ENCODE measurements around the gene KRTAP4-11. TPM values are rescaled to one million over a fixed set of nuclear protein-coding genes. Genes with fewer than 3 reads are reported as not detected.

The KRTAP4-11 gene
- total and polyA plus RNA-seq, 2 of the 8 experiments (the other 6 are each of a cell fraction or from before 2014, with no cell fraction given) = not detected

GRCh38 chr17:41141361-41141760 is 23.2 kb upstream of the KRTAP4-11 start:
- ChIA-PET CTCF (ENCODE audit: partially characterized antibody) (interaction anchor here (1.0 kb wide), 1 partner anchor 8 kb away, joined by 3 read pairs; the partner anchor contains the start of gene KRTAP4-5), POLR2A (ENCODE audit: partially characterized antibody) (interaction anchor here (0.6 kb wide), 1 partner anchor 102 kb away, joined by 4 read pairs; no protein-coding TSS in a partner anchor)
- H3K4me1 ChIP-seq (replicated peaks in 1 of 4; ENCODE audit: control insufficient read depth in 3 of 4, insufficient read depth in 4 of 4, low read length in 3 of 4) = no peaks in the 10 kb centered on the region
- H3K4me2 ChIP-seq (ENCODE audit: insufficient read depth in 1 of 2, low read depth in 2 of 2, low read length in 2 of 2) = no peak overlapping the region
- no peak overlapping the region for H3K56ac ChIP-seq (replicated peaks; ENCODE audit: insufficient read length, low read depth, low read length)
- H2BK15ac ChIP-seq (ENCODE audit: low read length) = no peak overlapping the region
- no peak overlapping the region for H3K4me3 ChIP-seq (ENCODE audit: extremely low read depth in 1 of 4, insufficient read depth in 2 of 4, low read depth in 3 of 4, low read length in 4 of 4)
- H4K91ac ChIP-seq (replicated peaks; ENCODE audit: insufficient read length, low read length) = no peak overlapping the region
- no peaks in the 10 kb centered on the region for H4K20me1 ChIP-seq (replicated peaks in 1 of 2; ENCODE audit: control insufficient read depth in 1 of 2, insufficient read depth in 2 of 2, low read length in 2 of 2)
- H3K9ac ChIP-seq (replicated peaks in 1 of 4; ENCODE audit: extremely low read depth in 1 of 4, low read depth in 3 of 4, low read length in 3 of 4) = no peak overlapping the region
- H3K23me2 ChIP-seq (ENCODE audit: low read depth, low read length) = no peaks in the 10 kb centered on the region
- no peak overlapping the region for H2BK12ac ChIP-seq (ENCODE audit: low read depth, low read length)
- no peaks in the 10 kb centered on the region for H3K27me3 ChIP-seq (replicated peaks in 1 of 4; ENCODE audit: control insufficient read depth in 3 of 4, extremely low read depth in 1 of 4, insufficient read depth in 3 of 4, low read length in 3 of 4)
- H4K5ac ChIP-seq (ENCODE audit: insufficient read length, low read depth, low read length) = no peak overlapping the region
- FAIRE-seq (no peak), DNase-seq (ENCODE audit: low read depth in 1 of 2, low spot score in 2 of 2) (no peak)
- no peak overlapping the region for H2BK5ac ChIP-seq (ENCODE audit: low read depth, low read length)
- H3K4ac ChIP-seq (replicated peaks; ENCODE audit: insufficient read length, low read depth, low read length) = no peak overlapping the region
- no peaks in the 10 kb centered on the region for H3K36me3 ChIP-seq (ENCODE audit: control insufficient read depth in 2 of 4, insufficient read depth in 4 of 4, low read length in 3 of 4)
- no peak overlapping the region for H2AFZ ChIP-seq (ENCODE audit: low read length)
- no peak overlapping the region for H4K8ac ChIP-seq (ENCODE audit: extremely low read depth, insufficient read depth, low read length)
- H2BK20ac ChIP-seq (ENCODE audit: low read length) = no peak overlapping the region
- H3K79me1 ChIP-seq (ENCODE audit: low read depth, low read length) = no peaks in the 10 kb centered on the region
- H2BK120ac ChIP-seq (replicated peaks; ENCODE audit: low read depth, low read length) = no peak overlapping the region
- no peak overlapping the region for H3K23ac ChIP-seq (ENCODE audit: insufficient read length)
- no peak overlapping the region for H2AK5ac ChIP-seq (ENCODE audit: low read depth, low read length)
- no peak overlapping the region for H3K27ac ChIP-seq (ENCODE audit: low read depth, low read length)
- peaks cover 12% of the 10 kb centered on the region in 2 experiments; a peak in 3 of 4 replicates for H3K9me3 ChIP-seq (ENCODE audit: insufficient read depth in 2 of 2, low read depth in 1 of 2, low read length in 1 of 2)
- no peaks in the 10 kb centered on the region for H3K79me2 ChIP-seq (ENCODE audit: control insufficient read depth in 1 of 2, insufficient read depth in 2 of 2, low read length in 2 of 2)
- H3K14ac ChIP-seq (ENCODE audit: insufficient read length) = no peak overlapping the region
- no peak overlapping the region for H3K18ac ChIP-seq (ENCODE audit: extremely low read depth, low read length)
- TF ChIP-seq KDM5A (IDR thresholded peaks at IDR 0.05; ENCODE audit: low read length) = no peak
- TF ChIP-seq TEAD4 (IDR thresholded peaks at IDR 0.05; ENCODE audit: low read depth, low read length) = no peak
- TF ChIP-seq RFX5 (IDR thresholded peaks at IDR 0.05; ENCODE audit: borderline replicate concordance, low read depth, low read length) = no peak
- TF ChIP-seq CREB1 (IDR thresholded peaks at IDR 0.05) = no peak
- TF ChIP-seq GTF2F1 (IDR thresholded peaks at IDR 0.05; ENCODE audit: borderline replicate concordance, low read depth, low read length) = no peak
- TF ChIP-seq SIRT6 (IDR thresholded peaks at IDR 0.05; ENCODE audit: low read length) = no peak
- no peak for TF ChIP-seq KDM4A (IDR thresholded peaks at IDR 0.05; ENCODE audit: low read depth, low read length, severe bottlenecking)
- TF ChIP-seq EGR1 (IDR thresholded peaks at IDR 0.05; ENCODE audit: borderline replicate concordance, low read depth, low read length) = no peak
- TF ChIP-seq EZH2 (IDR thresholded peaks at IDR 0.05; ENCODE audit: low read depth, low read length, severe bottlenecking) = no peak
- no peak for TF ChIP-seq CTBP2 (IDR thresholded peaks at IDR 0.05; ENCODE audit: borderline replicate concordance, insufficient read depth, insufficient read length, low read length)
- TF ChIP-seq NRF1 (IDR thresholded peaks at IDR 0.05; ENCODE audit: low read depth, low read length) = no peak
- no peak for TF ChIP-seq PHF8 (conservative IDR thresholded peaks at IDR 0.05; ENCODE audit: low read depth, low read length)
- no peak for TF ChIP-seq ATF2 (IDR thresholded peaks at IDR 0.05; ENCODE audit: low read length)
- TF ChIP-seq POLR2A (IDR thresholded peaks at IDR 0.05; ENCODE audit: control extremely low read depth in 1 of 2, low read depth in 2 of 2, low read length in 2 of 2) = no peak
